HEK293 (cell line): ENCODE results near the gene CABP4.

Experiments
- CTCF ChIA-PET: fragments of 350-600 bp; formaldehyde crosslinking; extraction: SDS; loops from one replicate; lab custom pipeline; 2021; ENCODE audit warnings: antibody characterized with exemption; lab: Yijun Ruan, JAX
- POLR2A ChIA-PET: fragments of 300-600 bp; formaldehyde crosslinking; extraction: SDS; loops from one replicate; lab custom pipeline; 2020; ENCODE audit warnings: antibody characterized with exemption, inconsistent platforms; lab: Yijun Ruan, JAX
- H3K27ac ChIP-seq: fragments of 200-500 bp; sonication (Bioruptor generic); 2 replicates; pipeline ENCODE4 v1.5.1; 2014; ENCODE audit warnings: low read depth, low read length, control low read depth, inconsistent platforms; ENCODE audit errors: extremely low read depth
- H3K36me3 ChIP-seq, 2 experiments: fragments of 200-500 bp in 1 of 2; sonication (Bioruptor generic) in 1 of 2; 1 replicate in 1 of 2; 2 replicates in 1 of 2; pipeline ENCODE4 v1.5.1; 2014 to 2017; ENCODE audit warnings: inconsistent platforms in 2 of 2, low read length in 2 of 2; ENCODE audit not compliant: control insufficient read depth in 2 of 2, insufficient read depth in 1 of 2
- H3K4me1 ChIP-seq: fragments of 200-500 bp; sonication (Bioruptor generic); 2 replicates; pipeline ENCODE4 v1.5.1; 2014; ENCODE audit warnings: mild to moderate bottlenecking, low read length, inconsistent platforms; ENCODE audit not compliant: control insufficient read depth, insufficient read depth
- H3K4me3 ChIP-seq: 2 replicates; pipeline ENCODE4 v1.5.1; 2011; ENCODE audit warnings: low read depth, mild to moderate bottlenecking, control low read depth, low read length, moderate library complexity
- H3K9me3 ChIP-seq: fragments of 200-500 bp; sonication (Bioruptor generic); 2 replicates; pipeline ENCODE4 v1.5.1; 2014; ENCODE audit warnings: low read depth, low read length, inconsistent platforms; ENCODE audit not compliant: control insufficient read depth, insufficient read depth
- GLI4 ChIP-seq: fragments of 450-650 bp; formaldehyde crosslinking; IDR thresholded peaks from 2 replicates; pipeline ENCODE4 v1.5.1; 2016; ENCODE audit warnings: missing biosample characterization, missing genetic modification characterization
- KLF1 ChIP-seq: fragments of 450-650 bp; formaldehyde crosslinking; IDR thresholded peaks from 2 replicates; pipeline ENCODE4 v1.5.1; 2016; ENCODE audit warnings: missing biosample characterization, missing genetic modification characterization
- MZF1 ChIP-seq: fragments of 450-650 bp; formaldehyde crosslinking; IDR thresholded peaks from 2 replicates; pipeline ENCODE4 v1.5.1; 2017; ENCODE audit warnings: missing biosample characterization, missing genetic modification characterization, borderline replicate concordance
- RBAK ChIP-seq: fragments of 450-650 bp; formaldehyde crosslinking; IDR thresholded peaks from 2 replicates; pipeline ENCODE4 v1.5.1; 2016; ENCODE audit warnings: missing biosample characterization, missing genetic modification characterization
- SCRT1 ChIP-seq: fragments of 450-650 bp; formaldehyde crosslinking; IDR thresholded peaks from 2 replicates; pipeline ENCODE4 v1.5.1; 2016; ENCODE audit warnings: missing biosample characterization, missing genetic modification characterization, borderline replicate concordance
- SCRT2 ChIP-seq: fragments of 450-650 bp; formaldehyde crosslinking; IDR thresholded peaks from 2 replicates; pipeline ENCODE4 v1.5.1; 2016; ENCODE audit warnings: missing biosample characterization, missing genetic modification characterization
- SP2 ChIP-seq: fragments of 450-650 bp; formaldehyde crosslinking; IDR thresholded peaks from 2 replicates; pipeline ENCODE4 v1.5.1; 2016; ENCODE audit warnings: missing biosample characterization, missing genetic modification characterization
- SP3 ChIP-seq: fragments of 450-650 bp; formaldehyde crosslinking; IDR thresholded peaks from 2 replicates; pipeline ENCODE4 v1.5.1; 2016; ENCODE audit warnings: missing biosample characterization, missing genetic modification characterization
- SP7 ChIP-seq: fragments of 450-650 bp; formaldehyde crosslinking; IDR thresholded peaks from 2 replicates; pipeline ENCODE4 v1.5.1; 2016; ENCODE audit warnings: missing biosample characterization, missing genetic modification characterization
- TCF7L2 ChIP-seq: IDR thresholded peaks from 2 replicates; pipeline ENCODE4 v1.6.1; 2011; ENCODE audit warnings: low read depth, mild to moderate bottlenecking, inconsistent platforms, low read length, moderate library complexity, borderline replicate concordance
- ZBTB1 ChIP-seq: fragments of 450-650 bp; formaldehyde crosslinking; IDR thresholded peaks from 2 replicates; pipeline ENCODE4 v1.5.1; 2016; ENCODE audit warnings: missing biosample characterization, missing genetic modification characterization
- ZBTB17 ChIP-seq: fragments of 450-650 bp; formaldehyde crosslinking; IDR thresholded peaks from 2 replicates; pipeline ENCODE4 v1.5.1; 2016; ENCODE audit warnings: missing biosample characterization, missing genetic modification characterization
- ZNF146 ChIP-seq: fragments of 450-650 bp; formaldehyde crosslinking; IDR thresholded peaks from 2 replicates; pipeline ENCODE4 v1.5.1; 2016; ENCODE audit warnings: missing biosample characterization, missing genetic modification characterization
- ZNF214 ChIP-seq: fragments of 450-650 bp; formaldehyde crosslinking; IDR thresholded peaks from 2 replicates; pipeline ENCODE4 v1.5.1; 2017; ENCODE audit warnings: missing biosample characterization, mild to moderate bottlenecking, missing genetic modification characterization, borderline replicate concordance
- ZNF335 ChIP-seq: fragments of 450-650 bp; formaldehyde crosslinking; conservative IDR thresholded peaks from 2 replicates; pipeline ENCODE4 v1.5.1; 2016; ENCODE audit warnings: missing biosample characterization, missing genetic modification characterization
- ZNF404 ChIP-seq: fragments of 450-650 bp; formaldehyde crosslinking; IDR thresholded peaks from 2 replicates; pipeline ENCODE4 v1.5.1; 2017; ENCODE audit warnings: missing biosample characterization, missing genetic modification characterization
- ZNF426 ChIP-seq: fragments of 450-650 bp; formaldehyde crosslinking; IDR thresholded peaks from 2 replicates; pipeline ENCODE4 v1.5.1; 2017; ENCODE audit warnings: missing biosample characterization, missing genetic modification characterization, mild to moderate bottlenecking, inconsistent platforms, moderate library complexity
- ZNF600 ChIP-seq: fragments of 450-650 bp; formaldehyde crosslinking; IDR thresholded peaks from 2 replicates; pipeline ENCODE4 v1.5.1; 2016; ENCODE audit warnings: missing biosample characterization, missing genetic modification characterization
- ZNF654 ChIP-seq: fragments of 450-650 bp; formaldehyde crosslinking; IDR thresholded peaks from 2 replicates; pipeline ENCODE4 v1.5.1; 2016; ENCODE audit warnings: low read depth, missing biosample characterization, missing genetic modification characterization
- ZNF658 ChIP-seq: fragments of 450-650 bp; formaldehyde crosslinking; IDR thresholded peaks from 2 replicates; pipeline ENCODE4; 2016; ENCODE audit warnings: missing biosample characterization, missing genetic modification characterization
- ZNF792 ChIP-seq: fragments of 450-650 bp; formaldehyde crosslinking; IDR thresholded peaks from 2 replicates; pipeline ENCODE4 v1.5.1; 2016; ENCODE audit warnings: missing biosample characterization, missing genetic modification characterization
- TF ChIP-seq, protein P1 (sequence below): fragments of 450-650 bp; formaldehyde crosslinking; IDR thresholded peaks from 2 replicates; pipeline ENCODE4 v1.5.1; 2016; ENCODE audit warnings: missing biosample characterization, missing genetic modification characterization

The CABP4 gene

GRCh38 chr11:67421430-67422031 is 33.6 kb upstream of the CABP4 start:
- no peak overlapping the region for H3K4me3 ChIP-seq
- ChIA-PET CTCF (interaction anchor here (0.6 to 1.6 kb wide), 3 partner anchors 208 to 1710 kb away, joined by 3 to 5 read pairs (median 3); partner anchors contain the start of gene NUDT8), POLR2A (interaction anchor here (0.6 to 4.4 kb wide), 3 partner anchors 14 to 20 kb away, joined by 3 to 25 read pairs (median 5); partner anchors contain the start of gene PPP1CA)
- TF ChIP-seq TCF7L2 (no peak), ZNF335 (tag by site-specific recombination) (peak; percentile 28; the same call in 1 of the 2 replicates), SP2 (tag by site-specific recombination) (peak; percentile 42; the same call in 1 of the 2 replicates), SP3 (tag by site-specific recombination) (peak; percentile 33; the same call in 1 of the 2 replicates), KLF1 (tag by site-specific recombination) (peak; percentile 72; the same call in 1 of the 2 replicates), ZNF658 (no peak), ZNF654 (tag by site-specific recombination) (no peak), GLI4 (0 out of 2 replicates have a peak, but pooled peaks have one; percentile 51)
- no peaks in the 10 kb centered on the region for H3K9me3 ChIP-seq
- no peaks in the 10 kb centered on the region for H3K36me3 ChIP-seq
- H3K27ac ChIP-seq, result no peak overlapping the region
- no peaks in the 10 kb centered on the region; the same call in 1 of the 2 replicates for H3K4me1 ChIP-seq

DNA sequence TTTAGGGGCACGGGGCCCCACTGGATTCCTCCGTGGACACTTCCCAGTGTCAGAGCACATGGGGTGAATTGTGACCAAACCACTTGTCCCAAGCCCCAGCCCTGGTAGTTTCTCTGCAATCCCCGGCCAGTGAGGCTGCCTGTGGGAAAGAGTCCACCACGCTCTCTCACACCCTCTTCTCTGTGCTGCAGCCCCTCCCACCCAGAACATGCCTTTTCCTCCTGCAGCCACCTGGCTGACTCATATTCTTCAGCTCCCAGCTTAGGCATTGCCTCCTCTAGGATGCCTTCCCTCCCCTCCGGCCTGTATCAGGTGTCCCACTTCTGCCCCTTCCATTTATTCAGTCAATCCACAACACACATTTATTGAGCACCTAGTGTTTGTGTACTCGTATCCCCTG is 32.3 kb upstream of the CABP4 start:
- no peak overlapping the region for H3K4me3 ChIP-seq
- no peaks in the 10 kb centered on the region for H3K36me3 ChIP-seq
- ChIA-PET POLR2A (interaction anchor here (0.6 to 1.2 kb wide), 3 partner anchors 21 to 46 kb away, joined by 3 to 5 read pairs (median 4); partner anchors contain the start of genes PPP1CA and TMEM134), CTCF (interaction anchor here (0.7 kb wide), 1 partner anchor 42 kb away, joined by 5 read pairs; no protein-coding TSS in a partner anchor)
- no peaks in the 10 kb centered on the region for H3K9me3 ChIP-seq
- H3K27ac ChIP-seq, result no peak overlapping the region
- no peak for TF ChIP-seq MZF1 (tag by site-specific recombination)
- peak; percentile 40; the same call in 1 of the 2 replicates for TF ChIP-seq ZBTB17 (tag by site-specific recombination)
- TF ChIP-seq, protein P1, sequence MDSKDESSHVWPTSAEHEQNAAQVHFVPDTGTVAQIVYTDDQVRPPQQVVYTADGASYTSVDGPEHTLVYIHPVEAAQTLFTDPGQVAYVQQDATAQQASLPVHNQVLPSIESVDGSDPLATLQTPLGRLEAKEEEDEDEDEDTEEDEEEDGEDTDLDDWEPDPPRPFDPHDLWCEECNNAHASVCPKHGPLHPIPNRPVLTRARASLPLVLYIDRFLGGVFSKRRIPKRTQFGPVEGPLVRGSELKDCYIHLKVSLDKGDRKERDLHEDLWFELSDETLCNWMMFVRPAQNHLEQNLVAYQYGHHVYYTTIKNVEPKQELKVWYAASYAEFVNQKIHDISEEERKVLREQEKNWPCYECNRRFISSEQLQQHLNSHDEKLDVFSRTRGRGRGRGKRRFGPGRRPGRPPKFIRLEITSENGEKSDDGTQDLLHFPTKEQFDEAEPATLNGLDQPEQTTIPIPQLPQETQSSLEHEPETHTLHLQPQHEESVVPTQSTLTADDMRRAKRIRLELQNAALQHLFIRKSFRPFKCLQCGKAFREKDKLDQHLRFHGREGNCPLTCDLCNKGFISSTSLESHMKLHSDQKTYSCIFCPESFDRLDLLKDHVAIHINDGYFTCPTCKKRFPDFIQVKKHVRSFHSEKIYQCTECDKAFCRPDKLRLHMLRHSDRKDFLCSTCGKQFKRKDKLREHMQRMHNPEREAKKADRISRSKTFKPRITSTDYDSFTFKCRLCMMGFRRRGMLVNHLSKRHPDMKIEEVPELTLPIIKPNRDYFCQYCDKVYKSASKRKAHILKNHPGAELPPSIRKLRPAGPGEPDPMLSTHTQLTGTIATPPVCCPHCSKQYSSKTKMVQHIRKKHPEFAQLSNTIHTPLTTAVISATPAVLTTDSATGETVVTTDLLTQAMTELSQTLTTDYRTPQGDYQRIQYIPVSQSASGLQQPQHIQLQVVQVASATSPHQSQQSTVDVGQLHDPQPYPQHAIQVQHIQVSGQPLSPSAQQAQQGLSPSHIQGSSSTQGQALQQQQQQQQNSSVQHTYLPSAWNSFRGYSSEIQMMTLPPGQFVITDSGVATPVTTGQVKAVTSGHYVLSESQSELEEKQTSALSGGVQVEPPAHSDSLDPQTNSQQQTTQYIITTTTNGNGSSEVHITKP, result peak; percentile 30; the same call in 1 of the 2 replicates
- peak; percentile 49; the same call in 1 of the 2 replicates for TF ChIP-seq ZNF600
- TF ChIP-seq SP2 (tag by site-specific recombination), result peak; percentile 22; the same call in 1 of the 2 replicates
- TF ChIP-seq ZNF792 (tag by site-specific recombination), result peak; percentile 86; the same call in 1 of the 2 replicates
- H3K4me1 ChIP-seq, result no peaks in the 10 kb centered on the region; the same call in 1 of the 2 replicates

DNA sequence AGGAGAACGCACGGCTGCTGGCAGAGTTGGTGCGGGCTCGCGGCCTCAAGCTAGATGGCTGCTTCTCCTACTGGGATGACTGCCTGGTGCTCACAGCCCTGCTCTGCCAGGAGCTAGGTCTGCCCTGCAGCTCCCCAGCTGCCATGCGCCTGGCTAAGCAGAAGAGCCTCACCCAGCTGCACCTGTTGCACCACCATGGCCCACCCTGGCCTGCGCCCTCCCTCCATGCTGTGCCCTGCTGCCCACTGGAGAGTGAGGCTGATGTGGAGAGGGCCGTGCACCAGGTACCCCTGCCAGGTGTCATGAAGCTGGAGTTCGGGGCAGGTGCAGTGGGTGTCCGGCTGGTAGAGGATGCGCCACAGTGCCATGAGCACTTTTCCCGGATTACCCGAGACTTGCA is 31.7 kb upstream of the CABP4 start:
- H3K9me3 ChIP-seq, result no peaks in the 10 kb centered on the region
- no peak overlapping the region for H3K27ac ChIP-seq
- no peaks in the 10 kb centered on the region for H3K36me3 ChIP-seq
- POLR2A ChIA-PET, result interaction anchor here (1.0 to 1.2 kb wide), 2 partner anchors 27 to 46 kb away, joined by 3 to 5 read pairs; partner anchors contain the start of gene TMEM134
- CTCF ChIA-PET, result interaction anchor here (0.7 kb wide), 2 partner anchors 24 to 41 kb away, joined by 3 to 5 read pairs; no protein-coding TSS in a partner anchor
- no peaks in the 10 kb centered on the region; the same call in 1 of the 2 replicates for H3K4me1 ChIP-seq
- no peak overlapping the region for H3K4me3 ChIP-seq
- TF ChIP-seq RBAK (tag by site-specific recombination) (no peak), ZNF214 (no peak), SCRT1 (0 out of 2 replicates have a peak, but pooled peaks have one; percentile 49), ZNF404 (no peak), SCRT2 (tag by site-specific recombination) (peak; percentile 90), SP7 (tag by site-specific recombination) (no peak), ZNF426 (tag by site-specific recombination) (no peak), ZBTB1 (tag by site-specific recombination) (no peak), ZNF146 (tag by site-specific recombination) (no peak)
